Measurements from ENCODE around the gene TP53INP2.

The TP53INP2 gene

GRCh38 chr20:34743039-34743438, 38.9 kb downstream of the TP53INP2 start:
- CTCF ChIA-PET, result no interaction called here
- Histone ChIP-seq H3K36me3 (ENCODE audit: control insufficient read depth in 4 of 4, insufficient read depth in 4 of 4, low read length in 3 of 4) (peaks cover 23 to 71% (median 48%) of the 10 kb centered on the region in 4 experiments), H3K27me3 (replicated peaks in 2 of 5; ENCODE audit: control insufficient read depth in 4 of 5, insufficient read depth in 5 of 5, low read length in 4 of 5) (no peaks in the 10 kb centered on the region)

GRCh38 chr20:34744340-34744739, 40.2 kb downstream of the TP53INP2 start:
- WGBS (ENCODE audit: insufficient coverage), result 100% methylated on average over 2 of the region's 3 CpGs
- Histone ChIP-seq H3K36me3 (ENCODE audit: control insufficient read depth in 4 of 4, insufficient read depth in 4 of 4, low read length in 3 of 4) (peaks cover 25 to 70% (median 51%) of the 10 kb centered on the region in 4 experiments), H3K4me1 (ENCODE audit: control extremely low read depth in 1 of 4, control insufficient read depth in 4 of 4, insufficient read depth in 4 of 4, low read length in 3 of 4) (no peaks in the 10 kb centered on the region), H3K27me3 (replicated peaks in 2 of 5; ENCODE audit: control insufficient read depth in 4 of 5, insufficient read depth in 5 of 5, low read length in 4 of 5) (no peaks in the 10 kb centered on the region), H3K27ac (ENCODE audit: insufficient read depth in 1 of 2, low read depth in 1 of 2, low read length in 2 of 2, poor library complexity in 1 of 2, severe bottlenecking in 2 of 2) (no peak overlapping the region), H3K9me3 (ENCODE audit: control extremely low read depth in 1 of 5, control insufficient read depth in 4 of 5, insufficient read depth in 2 of 5, low read depth in 1 of 5, low read length in 4 of 5) (no peaks in the 10 kb centered on the region), H3K4me3 (ENCODE audit: control insufficient read depth in 1 of 7, extremely low read depth in 1 of 7, insufficient read depth in 4 of 7, low read depth in 2 of 7, low read length in 6 of 7) (no peak overlapping the region)
- no peak for DNase-seq
- ChIA-PET POLR2A (no interaction called here), CTCF (no interaction called here)

More at GRCh38 chr20:34743039-34743438, 38.9 kb downstream of the TP53INP2 start:
- H3K9me3 ChIP-seq (ENCODE audit: control extremely low read depth in 1 of 5, control insufficient read depth in 4 of 5, insufficient read depth in 2 of 5, low read depth in 1 of 5, low read length in 4 of 5), result no peaks in the 10 kb centered on the region
- no peaks in the 10 kb centered on the region for H3K4me1 ChIP-seq (ENCODE audit: control extremely low read depth in 1 of 4, control insufficient read depth in 4 of 4, insufficient read depth in 4 of 4, low read length in 3 of 4)
- POLR2A ChIA-PET, result no interaction called here
- WGBS (ENCODE audit: insufficient coverage), result 92% methylated on average over 1 of the region's 1 CpG
- H3K4me3 ChIP-seq (ENCODE audit: control insufficient read depth in 1 of 7, extremely low read depth in 1 of 7, insufficient read depth in 4 of 7, low read depth in 2 of 7, low read length in 6 of 7), result no peak overlapping the region
- peak in 1 of 3 donors; percentile 8 for DNase-seq
- no peak overlapping the region for H3K27ac ChIP-seq (ENCODE audit: insufficient read depth in 1 of 2, low read depth in 1 of 2, low read length in 2 of 2, poor library complexity in 1 of 2, severe bottlenecking in 2 of 2)

- Histone ChIP-seq H3K27me3 (replicated peaks in 2 of 5; ENCODE audit: control insufficient read depth in 4 of 5, insufficient read depth in 5 of 5, low read length in 4 of 5) (no peaks in the 10 kb centered on the region), H3K4me3 (ENCODE audit: control insufficient read depth in 1 of 7, extremely low read depth in 1 of 7, insufficient read depth in 4 of 7, low read depth in 2 of 7, low read length in 6 of 7) (no peak overlapping the region), H3K4me1 (ENCODE audit: control extremely low read depth in 1 of 4, control insufficient read depth in 4 of 4, insufficient read depth in 4 of 4, low read length in 3 of 4) (no peaks in the 10 kb centered on the region), H3K36me3 (ENCODE audit: control insufficient read depth in 4 of 4, insufficient read depth in 4 of 4, low read length in 3 of 4) (peaks cover 26 to 73% (median 56%) of the 10 kb centered on the region in 4 experiments), H3K27ac (ENCODE audit: insufficient read depth in 1 of 2, low read depth in 1 of 2, low read length in 2 of 2, poor library complexity in 1 of 2, severe bottlenecking in 2 of 2) (no peak overlapping the region), H3K9me3 (ENCODE audit: control extremely low read depth in 1 of 5, control insufficient read depth in 4 of 5, insufficient read depth in 2 of 5, low read depth in 1 of 5, low read length in 4 of 5) (no peaks in the 10 kb centered on the region)
- POLR2A ChIA-PET, result no interaction called here
- CTCF ChIA-PET, result no interaction called here
- no CpG with 5 or more reads among the region's 1 CpG for WGBS (ENCODE audit: insufficient coverage)
- no peak for DNase-seq
Measured at GRCh38 chr20:34744847-34745246, 40.7 kb downstream of the TP53INP2 start.

DNA sequence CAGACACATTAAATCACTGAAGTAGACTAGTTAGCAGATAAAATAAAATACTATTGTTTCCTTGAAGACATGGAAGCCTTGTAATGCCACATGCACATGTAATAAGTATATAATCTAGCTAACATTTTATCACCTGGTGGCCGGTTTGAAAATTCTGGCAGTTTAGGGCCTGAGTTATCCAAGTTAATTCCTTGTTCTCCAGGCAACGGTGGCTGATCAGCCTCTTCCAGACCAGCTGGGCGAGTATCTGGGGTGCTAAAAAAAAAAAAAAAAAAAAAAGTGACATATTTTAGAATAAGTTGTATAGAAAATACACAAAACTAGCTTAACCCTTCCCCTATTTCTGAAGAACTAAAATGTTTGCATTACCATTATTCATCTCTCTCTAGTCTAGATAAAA, 42.5 kb downstream of the TP53INP2 start:
- ChIA-PET CTCF (interaction anchor here (1.0 to 1.2 kb wide), 2 partner anchors 11 to 23 kb away, joined by 3 to 4 read pairs; no protein-coding TSS in a partner anchor), POLR2A (no interaction called here)
- Histone ChIP-seq H3K36me3 (ENCODE audit: control insufficient read depth in 4 of 4, insufficient read depth in 4 of 4, low read length in 3 of 4) (peaks cover 29 to 68% (median 53%) of the 10 kb centered on the region in 4 experiments), H3K4me1 (ENCODE audit: control extremely low read depth in 1 of 4, control insufficient read depth in 4 of 4, insufficient read depth in 4 of 4, low read length in 3 of 4) (no peaks in the 10 kb centered on the region), H3K9me3 (ENCODE audit: control extremely low read depth in 1 of 5, control insufficient read depth in 4 of 5, insufficient read depth in 2 of 5, low read depth in 1 of 5, low read length in 4 of 5) (no peaks in the 10 kb centered on the region), H3K27me3 (replicated peaks in 2 of 5; ENCODE audit: control insufficient read depth in 4 of 5, insufficient read depth in 5 of 5, low read length in 4 of 5) (no peaks in the 10 kb centered on the region), H3K27ac (ENCODE audit: insufficient read depth in 1 of 2, low read depth in 1 of 2, low read length in 2 of 2, poor library complexity in 1 of 2, severe bottlenecking in 2 of 2) (no peak overlapping the region), H3K4me3 (ENCODE audit: control insufficient read depth in 1 of 7, extremely low read depth in 1 of 7, insufficient read depth in 4 of 7, low read depth in 2 of 7, low read length in 6 of 7) (no peak overlapping the region)
- 80% methylated on average over 1 of the region's 3 CpGs for WGBS (ENCODE audit: insufficient coverage)
- no peak for DNase-seq

GRCh38 chr20:34747479-34747878, 43.3 kb downstream of the TP53INP2 start:
- CTCF ChIA-PET, result interaction anchor here (1.2 kb wide), 1 partner anchor 10 kb away, joined by 4 read pairs; no protein-coding TSS in a partner anchor
- no CpG with 5 or more reads among the region's 2 CpGs for WGBS (ENCODE audit: insufficient coverage)
- no peak overlapping the region for H3K27ac ChIP-seq (ENCODE audit: insufficient read depth in 1 of 2, low read depth in 1 of 2, low read length in 2 of 2, poor library complexity in 1 of 2, severe bottlenecking in 2 of 2)
- no peak for DNase-seq
- H3K4me3 ChIP-seq (ENCODE audit: control insufficient read depth in 1 of 7, extremely low read depth in 1 of 7, insufficient read depth in 4 of 7, low read depth in 2 of 7, low read length in 6 of 7), result no peak overlapping the region
- no peaks in the 10 kb centered on the region for H3K9me3 ChIP-seq (ENCODE audit: control extremely low read depth in 1 of 5, control insufficient read depth in 4 of 5, insufficient read depth in 2 of 5, low read depth in 1 of 5, low read length in 4 of 5)
- H3K4me1 ChIP-seq (ENCODE audit: control extremely low read depth in 1 of 4, control insufficient read depth in 4 of 4, insufficient read depth in 4 of 4, low read length in 3 of 4), result no peaks in the 10 kb centered on the region
- POLR2A ChIA-PET, result no interaction called here
- no peaks in the 10 kb centered on the region for H3K27me3 ChIP-seq (replicated peaks in 2 of 5; ENCODE audit: control insufficient read depth in 4 of 5, insufficient read depth in 5 of 5, low read length in 4 of 5)
- H3K36me3 ChIP-seq (ENCODE audit: control insufficient read depth in 4 of 4, insufficient read depth in 4 of 4, low read length in 3 of 4), result peaks cover 28 to 70% (median 46%) of the 10 kb centered on the region in 4 experiments

GRCh38 chr20:34748709-34749108, 44.6 kb downstream of the TP53INP2 start:
- ChIA-PET POLR2A (no interaction called here), CTCF (no interaction called here)
- Histone ChIP-seq H3K4me3 (ENCODE audit: control insufficient read depth in 1 of 7, extremely low read depth in 1 of 7, insufficient read depth in 4 of 7, low read depth in 2 of 7, low read length in 6 of 7) (no peak overlapping the region), H3K27me3 (replicated peaks in 2 of 5; ENCODE audit: control insufficient read depth in 4 of 5, insufficient read depth in 5 of 5, low read length in 4 of 5) (no peaks in the 10 kb centered on the region), H3K27ac (ENCODE audit: insufficient read depth in 1 of 2, low read depth in 1 of 2, low read length in 2 of 2, poor library complexity in 1 of 2, severe bottlenecking in 2 of 2) (no peak overlapping the region), H3K36me3 (ENCODE audit: control insufficient read depth in 4 of 4, insufficient read depth in 4 of 4, low read length in 3 of 4) (peaks cover 19 to 63% (median 40%) of the 10 kb centered on the region in 4 experiments), H3K9me3 (ENCODE audit: control extremely low read depth in 1 of 5, control insufficient read depth in 4 of 5, insufficient read depth in 2 of 5, low read depth in 1 of 5, low read length in 4 of 5) (no peaks in the 10 kb centered on the region), H3K4me1 (ENCODE audit: control extremely low read depth in 1 of 4, control insufficient read depth in 4 of 4, insufficient read depth in 4 of 4, low read length in 3 of 4) (no peaks in the 10 kb centered on the region)
- 100% methylated on average over 1 of the region's 2 CpGs for WGBS (ENCODE audit: insufficient coverage)
- DNase-seq, result no peak

DNA sequence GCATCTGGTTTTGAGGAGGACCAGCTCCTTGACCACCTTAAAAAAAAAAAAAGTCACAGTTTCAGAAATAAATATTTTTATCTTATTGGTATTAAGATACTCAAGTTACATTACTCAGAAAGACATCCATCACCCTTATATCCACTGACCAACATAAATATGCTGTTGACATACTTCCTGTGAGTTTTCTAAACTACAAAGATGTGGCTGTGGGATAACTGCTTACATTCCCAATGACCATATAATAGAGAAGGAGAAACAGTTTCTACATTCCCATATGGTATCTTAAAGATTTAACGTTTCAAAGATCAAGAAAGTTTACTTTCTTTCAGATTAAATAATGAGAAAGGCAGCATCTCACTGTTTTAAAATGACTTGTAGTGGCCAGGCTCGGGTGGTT, 46.3 kb downstream of the TP53INP2 start:
- no peaks in the 10 kb centered on the region for H3K27me3 ChIP-seq (replicated peaks in 2 of 5; ENCODE audit: control insufficient read depth in 4 of 5, insufficient read depth in 5 of 5, low read length in 4 of 5)
- 100% methylated on average over 1 of the region's 2 CpGs for WGBS (ENCODE audit: insufficient coverage)
- no peak for DNase-seq
- ChIA-PET CTCF (no interaction called here), POLR2A (interaction anchor here (0.7 kb wide), 1 partner anchor 45 kb away, joined by 4 read pairs; no protein-coding TSS in a partner anchor)
- no peaks in the 10 kb centered on the region for H3K9me3 ChIP-seq (ENCODE audit: control extremely low read depth in 1 of 5, control insufficient read depth in 4 of 5, insufficient read depth in 2 of 5, low read depth in 1 of 5, low read length in 4 of 5)
- peaks cover 24 to 65% (median 45%) of the 10 kb centered on the region in 4 experiments for H3K36me3 ChIP-seq (ENCODE audit: control insufficient read depth in 4 of 4, insufficient read depth in 4 of 4, low read length in 3 of 4)
- no peak overlapping the region for H3K4me3 ChIP-seq (ENCODE audit: control insufficient read depth in 1 of 7, extremely low read depth in 1 of 7, insufficient read depth in 4 of 7, low read depth in 2 of 7, low read length in 6 of 7)
- no peak overlapping the region for H3K27ac ChIP-seq (ENCODE audit: insufficient read depth in 1 of 2, low read depth in 1 of 2, low read length in 2 of 2, poor library complexity in 1 of 2, severe bottlenecking in 2 of 2)
- H3K4me1 ChIP-seq (ENCODE audit: control extremely low read depth in 1 of 4, control insufficient read depth in 4 of 4, insufficient read depth in 4 of 4, low read length in 3 of 4), result no peaks in the 10 kb centered on the region

Data from common myeloid progenitor, CD34-positive (primary cell).